Mononuclear cell (primary cell): ENCODE data around the gene DDX27. TPM values are rescaled to one million over a fixed set of nuclear protein-coding genes. Genes with fewer than 3 reads are reported as not detected.

Experiments
- H3K27me3 ChIP-seq: 2 replicates; pipeline ENCODE4 v1.6.0; 2011; ENCODE audit warnings: low read length, control low read depth; ENCODE audit not compliant: insufficient read depth
- H3K4me1 ChIP-seq: 2 replicates; pipeline ENCODE4 v1.5.1; 2011; ENCODE audit warnings: mild to moderate bottlenecking, low read length, control low read depth; ENCODE audit not compliant: insufficient read depth
- H3K4me3 ChIP-seq: 2 replicates; pipeline ENCODE4 v1.5.1; 2011; ENCODE audit warnings: mild to moderate bottlenecking, low read length, moderate library complexity
- H3K9me3 ChIP-seq: 2 replicates; pipeline ENCODE4 v1.5.1; 2011; ENCODE audit warnings: low read depth, mild to moderate bottlenecking, control low read depth, low read length
- total RNA-seq: library from RNA; depleted of rRNA; stranded (reverse); fragments of >200 nt; gene quantifications from one replicate; pipeline ENCODE4 v1.2.3, GENCODE V29; 2012

Gene DDX27
- total RNA-seq, 1 donor, result 71.5 TPM

DNA sequence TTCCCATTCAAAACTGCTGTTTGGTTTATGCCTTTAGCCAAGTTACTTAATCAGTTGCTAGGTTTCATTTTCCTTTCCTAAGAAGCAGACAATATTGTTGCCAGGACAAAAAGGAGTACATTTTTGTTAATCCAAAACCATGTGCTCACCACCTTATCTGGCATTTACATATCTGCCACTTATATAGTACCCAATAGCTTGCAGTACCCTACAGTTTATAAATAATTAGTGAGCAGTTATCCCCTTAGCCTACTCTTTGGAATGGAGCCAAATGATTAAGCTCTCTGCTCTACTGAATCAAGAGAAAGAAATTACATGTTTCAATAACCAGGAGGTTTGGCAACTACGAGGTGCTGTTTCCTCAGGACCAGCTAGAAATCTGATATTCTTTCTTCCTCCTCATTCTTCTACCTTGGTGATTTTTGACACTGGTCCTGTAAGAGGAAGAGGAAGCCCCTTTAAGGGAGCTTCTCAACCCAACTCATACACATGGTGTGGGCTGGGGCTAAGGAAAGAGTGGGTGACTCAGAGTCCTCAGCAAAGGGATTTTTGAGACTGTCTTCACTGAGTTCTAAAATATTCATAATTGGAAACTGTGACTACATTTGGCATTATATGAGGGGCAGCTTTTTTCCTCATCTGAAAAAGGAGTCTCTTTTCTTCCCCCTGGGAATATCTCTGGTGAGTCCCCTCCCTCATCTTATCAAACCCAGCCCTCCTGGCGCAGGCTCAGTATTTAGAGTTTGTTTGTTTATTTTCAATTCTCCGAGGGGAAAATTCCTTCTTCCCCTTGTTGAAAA, 57.1 kb downstream of the DDX27 start:
- Histone ChIP-seq H3K9me3 (peaks cover 18% of the 10 kb centered on the region), H3K4me3 (peak overlapping the region; percentile 68), H3K4me1 (peaks cover 54% of the 10 kb centered on the region), H3K27me3 (no peaks in the 10 kb centered on the region)

GRCh38 chr20:49276961-49277785, 58.0 kb downstream of the DDX27 start:
- H3K4me3 ChIP-seq, result peak overlapping the region; percentile 68
- H3K4me1 ChIP-seq, result peaks cover 62% of the 10 kb centered on the region
- H3K9me3 ChIP-seq, result peaks cover 24% of the 10 kb centered on the region
- no peaks in the 10 kb centered on the region for H3K27me3 ChIP-seq

DNA sequence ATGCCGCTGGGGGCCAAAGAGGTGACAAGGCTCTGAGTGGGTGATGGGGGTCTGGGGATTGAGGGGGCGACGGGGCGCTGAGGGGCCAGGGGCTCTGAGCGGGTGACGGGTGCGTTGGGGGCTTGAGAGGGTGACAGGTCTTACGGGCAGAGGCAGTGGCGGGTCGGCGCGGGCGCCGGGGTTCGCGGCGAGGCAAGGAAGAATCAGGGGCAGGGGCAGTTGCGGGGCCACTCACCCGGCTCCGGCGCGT, 58.5 kb downstream of the DDX27 start:
- H3K9me3 ChIP-seq, result peaks cover 29% of the 10 kb centered on the region

DNA sequence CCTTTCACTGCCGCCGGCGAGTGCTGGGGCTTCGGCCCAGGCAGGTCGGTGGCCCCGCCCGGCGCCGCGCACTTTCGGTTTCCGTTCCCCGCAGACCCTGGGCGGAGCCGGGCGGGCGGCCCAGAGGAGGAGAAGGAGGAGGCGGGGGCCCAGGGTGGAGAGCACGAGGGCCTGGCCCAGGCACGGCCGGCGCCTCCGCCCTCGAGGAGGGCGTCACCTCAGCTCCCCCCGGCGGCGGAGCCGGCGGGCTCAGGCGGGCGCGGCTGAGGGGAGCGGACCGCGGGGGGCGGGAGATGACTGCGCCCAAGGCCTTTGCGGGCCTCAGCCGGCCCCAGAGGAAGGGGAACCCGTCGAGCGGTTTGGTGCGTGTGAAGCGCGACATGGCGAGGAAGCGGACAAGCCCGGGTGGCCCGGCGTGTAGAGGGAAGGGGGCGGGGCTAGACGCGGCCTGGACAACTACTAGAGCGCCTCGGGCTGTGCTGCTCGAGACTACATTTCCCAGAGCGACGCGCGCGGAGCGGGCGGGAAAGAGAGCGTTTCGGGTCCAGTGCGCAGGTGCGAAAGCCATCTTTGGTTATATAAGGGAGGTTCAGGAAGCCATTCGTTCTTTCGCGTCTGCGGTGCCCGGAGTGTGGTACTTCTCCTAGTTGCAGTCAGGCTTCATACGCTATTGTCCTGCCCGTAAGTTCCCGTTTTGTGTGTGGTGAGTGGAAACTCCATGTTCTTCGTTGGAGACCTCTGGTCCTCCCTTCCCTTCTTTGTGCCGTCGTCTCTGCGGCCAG, 59.0 kb downstream of the DDX27 start, which contains the start of gene ZNFX1:
Gene ZNFX1, minus strand, starts transcription at position 22 of the 782 bp plus-strand sequence. CDS start 2,218 bp downstream, outside the sequence.
- Histone ChIP-seq H3K4me1 (peaks cover 65% of the 10 kb centered on the region), H3K4me3 (peak within 1 kb of the TSS; percentile 68), H3K27me3 (no peaks in the 10 kb centered on the region), H3K9me3 (peaks cover 29% of the 10 kb centered on the region)

More for the DNA sequence above, 58.5 kb downstream of the DDX27 start:
- Histone ChIP-seq H3K27me3 (no peaks in the 10 kb centered on the region), H3K4me3 (peak overlapping the region; percentile 68), H3K4me1 (peaks cover 67% of the 10 kb centered on the region)

- H3K4me3 ChIP-seq, result peak overlapping the region; percentile 68
- no peaks in the 10 kb centered on the region for H3K27me3 ChIP-seq
- peaks cover 32% of the 10 kb centered on the region for H3K9me3 ChIP-seq
- H3K4me1 ChIP-seq, result peaks cover 61% of the 10 kb centered on the region
Measured at GRCh38 chr20:49278818-49279676, 59.8 kb downstream of the DDX27 start.

DNA sequence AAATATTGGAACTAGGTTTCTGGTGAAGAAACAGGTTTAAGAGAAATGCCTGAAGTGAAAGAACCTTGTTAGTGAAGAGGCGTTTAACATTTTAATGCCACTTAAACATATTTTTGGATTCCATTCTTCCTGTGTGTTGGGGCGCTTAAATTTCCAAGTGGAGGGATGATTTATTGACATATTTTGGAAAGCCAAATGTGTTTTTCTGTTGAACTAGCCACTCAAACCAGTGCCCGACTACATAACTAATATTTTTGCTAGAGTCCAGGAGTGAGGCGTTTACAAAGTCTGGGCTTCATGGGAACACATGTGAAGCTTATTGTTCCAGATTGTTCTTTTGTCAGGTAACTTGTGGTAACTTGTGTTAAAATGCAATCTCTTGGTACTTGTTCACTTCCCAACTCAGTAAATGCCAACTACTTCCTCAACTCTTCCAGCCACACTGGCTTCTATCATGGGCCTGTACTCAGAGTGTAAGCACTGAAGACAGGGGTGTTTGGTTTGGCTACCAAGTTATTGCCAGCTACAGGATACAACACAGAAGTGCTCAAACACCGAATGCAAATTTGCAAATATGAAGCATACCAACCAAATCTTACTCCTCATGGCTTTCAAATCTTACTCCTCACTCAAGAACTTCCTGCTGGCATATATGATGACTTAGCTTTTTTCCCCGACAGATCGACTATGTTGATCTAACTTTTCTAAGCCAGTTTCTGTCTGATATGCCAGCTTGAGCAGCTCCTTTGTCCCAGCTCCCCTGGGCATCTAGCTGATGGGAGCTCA, 60.7 kb downstream of the DDX27 start:
- Histone ChIP-seq H3K4me1 (peaks cover 61% of the 10 kb centered on the region), H3K4me3 (peak overlapping the region; percentile 68), H3K9me3 (peaks cover 36% of the 10 kb centered on the region)

DNA sequence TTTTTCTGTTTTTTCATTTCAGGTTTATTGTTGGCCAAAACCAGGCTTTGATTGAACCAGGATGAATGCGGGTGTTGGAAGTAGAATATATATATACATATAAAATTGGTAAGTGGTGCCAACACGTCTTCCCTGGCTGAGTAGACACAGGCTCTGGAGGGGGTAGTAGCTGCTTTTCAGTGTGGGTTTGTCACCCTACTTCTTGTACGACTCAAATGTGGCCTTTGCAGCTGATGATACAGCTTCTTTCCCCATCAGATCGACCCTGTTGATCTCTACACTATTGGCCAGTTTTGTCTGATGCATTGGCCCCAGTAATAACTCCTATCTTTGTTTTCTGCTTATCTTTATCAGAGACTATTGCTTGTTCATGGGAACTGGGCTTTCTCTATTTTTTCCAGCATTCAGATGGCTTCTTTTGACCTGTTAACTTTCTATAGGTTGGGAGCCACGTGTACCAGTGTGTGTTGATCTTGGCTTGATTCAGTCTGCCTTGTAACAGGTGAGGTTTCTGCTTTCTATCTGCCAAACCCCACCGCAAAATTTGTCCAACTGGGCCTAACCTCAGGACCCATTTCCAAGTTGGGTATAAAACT, 61.3 kb downstream of the DDX27 start:
- no peaks in the 10 kb centered on the region for H3K27me3 ChIP-seq
- H3K4me1 ChIP-seq, result peaks cover 55% of the 10 kb centered on the region
- peak overlapping the region; percentile 68 for H3K4me3 ChIP-seq
- H3K9me3 ChIP-seq, result peaks cover 43% of the 10 kb centered on the region

More for the DNA sequence above, 60.7 kb downstream of the DDX27 start:
- no peaks in the 10 kb centered on the region for H3K27me3 ChIP-seq

DNA sequence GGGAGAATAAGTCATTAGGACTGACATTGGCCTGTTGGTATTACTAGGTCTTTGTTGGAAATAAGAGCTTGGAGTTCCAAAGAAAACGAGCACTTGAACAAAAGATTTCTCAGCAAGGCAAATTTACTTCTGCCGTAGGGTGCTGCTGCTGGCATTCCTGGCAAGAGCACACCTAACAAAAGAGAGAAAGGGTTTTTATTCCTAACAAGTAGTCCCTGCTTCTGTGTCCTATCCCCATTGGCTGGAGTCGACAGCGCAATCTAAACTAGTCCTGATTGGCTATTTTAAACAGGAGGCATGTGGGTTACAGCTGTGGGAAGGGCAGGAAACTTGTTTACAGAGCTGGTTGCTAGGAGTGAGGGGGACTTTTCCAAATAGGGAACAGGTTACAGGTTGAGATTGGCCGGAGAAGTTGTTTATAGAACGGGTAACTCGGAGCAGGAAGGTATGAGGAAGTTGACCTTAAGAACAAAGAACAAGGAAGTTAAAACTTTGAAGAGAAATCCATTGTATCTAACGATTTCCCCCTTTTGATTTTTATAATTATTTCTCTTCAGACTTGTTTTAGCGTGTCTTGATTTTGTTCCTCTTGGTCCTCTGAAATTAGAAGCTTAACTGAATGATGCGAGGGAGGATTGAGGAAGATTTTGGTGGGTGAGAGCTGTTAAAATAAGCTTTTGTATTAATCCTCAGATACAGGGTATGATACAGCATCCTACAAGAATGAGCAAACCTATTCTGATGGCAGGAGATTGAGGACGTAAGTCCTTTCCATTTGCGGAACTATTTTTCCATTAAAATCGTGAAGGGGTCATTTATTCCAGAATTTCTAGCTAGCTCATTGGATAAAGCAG, 62.1 kb downstream of the DDX27 start:
- H3K27me3 ChIP-seq, result no peaks in the 10 kb centered on the region
- H3K4me1 ChIP-seq, result peaks cover 48% of the 10 kb centered on the region
- peak overlapping the region; percentile 68 for H3K4me3 ChIP-seq
- H3K9me3 ChIP-seq, result peaks cover 50% of the 10 kb centered on the region

DNA sequence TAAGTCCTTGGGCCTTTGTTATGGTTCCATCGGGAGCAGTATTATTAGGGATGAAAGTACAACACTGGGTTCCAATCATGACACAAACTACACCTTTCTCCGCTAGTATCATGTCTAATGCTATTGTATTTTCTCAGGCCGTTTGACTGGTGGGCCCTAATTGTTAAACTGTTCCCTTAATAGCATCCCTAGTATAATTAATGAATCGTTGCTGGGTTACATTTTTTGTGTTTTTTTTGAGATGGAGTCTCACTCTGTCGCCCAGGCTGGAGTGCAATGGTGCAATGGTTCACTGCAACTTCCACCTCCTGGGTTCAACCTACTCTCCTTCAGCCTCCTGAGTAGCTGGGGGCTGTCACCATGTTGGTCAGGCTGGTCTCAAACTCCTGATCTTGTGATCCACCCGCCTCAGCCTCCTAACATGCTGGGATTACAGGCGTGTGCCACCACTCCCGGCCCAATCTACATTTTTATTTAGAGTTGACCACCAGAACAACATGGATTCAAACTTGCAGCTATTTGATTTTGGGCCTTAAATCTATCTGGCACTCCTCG, 62.8 kb downstream of the DDX27 start:
- Histone ChIP-seq H3K4me1 (peaks cover 40% of the 10 kb centered on the region), H3K27me3 (no peaks in the 10 kb centered on the region), H3K9me3 (peaks cover 57% of the 10 kb centered on the region), H3K4me3 (no peak overlapping the region)

DNA sequence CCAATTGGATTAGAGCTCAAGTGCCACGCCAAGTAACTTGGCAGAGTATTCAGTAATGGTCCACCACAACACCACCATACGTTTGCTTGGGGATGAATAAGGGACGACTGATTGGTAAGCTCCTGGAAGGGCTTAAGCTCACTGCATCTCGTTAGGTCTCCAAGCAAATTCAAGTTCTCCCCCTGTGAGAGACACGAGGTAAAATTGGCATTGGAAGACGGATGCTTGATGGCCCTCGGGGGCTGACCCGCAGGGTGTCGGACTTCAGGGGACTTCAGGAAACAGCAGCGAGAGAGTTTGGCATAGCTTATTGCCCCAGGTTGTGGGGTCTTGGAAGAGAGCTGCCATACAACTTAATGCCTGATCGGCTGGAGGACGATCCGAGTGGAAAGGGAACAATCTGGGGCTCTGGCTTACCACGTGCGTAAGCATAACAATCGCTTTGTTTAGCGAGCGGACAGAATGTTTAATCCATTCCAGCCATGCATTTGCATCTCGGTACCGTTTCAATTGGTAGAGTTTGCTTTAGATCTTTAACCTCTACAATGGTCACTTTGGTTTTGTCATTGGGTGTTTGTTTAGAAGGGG, 63.5 kb downstream of the DDX27 start:
- Histone ChIP-seq H3K9me3 (peaks cover 64% of the 10 kb centered on the region), H3K4me1 (peaks cover 39% of the 10 kb centered on the region), H3K4me3 (no peak overlapping the region), H3K27me3 (no peaks in the 10 kb centered on the region)

GRCh38 chr20:49283176-49283702, 64.0 kb downstream of the DDX27 start:
- peaks cover 39% of the 10 kb centered on the region for H3K4me1 ChIP-seq
- peaks cover 69% of the 10 kb centered on the region for H3K9me3 ChIP-seq
- H3K27me3 ChIP-seq, result no peaks in the 10 kb centered on the region
- no peak overlapping the region for H3K4me3 ChIP-seq
